NOMO-1 treated with DMSO at 0.1 percent for 48 hours (cell line): Measurements from ENCODE around the gene NAGPA.

Experiments
- DNase-seq: peaks from one replicate; lab custom pipeline; 2025; ENCODE audit not compliant: unreplicated experiment; lab: John Stamatoyannopoulos, UW

The NAGPA gene

DNA sequence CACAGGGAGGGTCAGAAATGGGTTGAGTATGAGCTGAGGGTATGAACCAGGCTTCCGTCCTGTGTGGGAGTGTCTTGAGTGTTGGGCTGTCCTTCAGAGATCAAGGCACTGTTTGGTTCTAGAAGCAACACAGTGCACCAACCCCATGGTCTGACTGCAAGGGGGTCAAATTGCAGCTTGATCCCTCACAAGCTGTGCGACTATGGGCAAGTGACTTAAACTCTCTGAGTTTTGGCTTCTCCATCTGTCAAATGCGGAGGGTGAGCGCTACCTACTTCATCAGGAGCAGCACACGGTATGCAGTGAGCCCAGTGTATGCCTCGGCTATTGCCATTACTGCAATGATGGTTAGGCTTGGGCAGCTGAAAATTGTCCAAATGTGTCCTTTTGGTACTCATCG, 54.6 kb downstream of the NAGPA start:
- no peak for DNase-seq

GRCh38 chr16:4976611-4977145, 57.1 kb downstream of the NAGPA start:
- DNase-seq: no peak

GRCh38 chr16:4976079-4976478, 57.7 kb downstream of the NAGPA start:
- DNase-seq: peak; percentile 91
